A549 (cell line): ENCODE results near the gene UGT1A9. TPM values are rescaled to one million over a fixed set of nuclear protein-coding genes. Genes with fewer than 3 reads are reported as not detected.
"Not testable (repeated sequence)": the region's sequence is repeated elsewhere in the genome, so short reads cannot be mapped to it uniquely, and the experiment has no call there.

Source experiments
- ATAC-seq, 2 experiments: fragments of 200-7000 bp in 1 of 2; fragments of >200 bp in 1 of 2; cut with Nextera tagmentation in 1 of 2; cut with Tn5 transposase in 1 of 2; 3 replicates each; pipeline versions ENCODE4 v1.8.0 to v1.9.1; 2018 to 2020; ENCODE audit warnings: mild to moderate bottlenecking in 1 of 2, moderate library complexity in 1 of 2
- CTCF ChIA-PET: fragments of 300-600 bp; sonication (Branson Sonifier 250); formaldehyde crosslinking; extraction: SDS; loops from one replicate; lab custom pipeline; 2021; ENCODE audit warnings: antibody characterized with exemption, inconsistent platforms; lab: Yijun Ruan, JAX
- POLR2A ChIA-PET: fragments of 350-600 bp; formaldehyde crosslinking; extraction: SDS; loops from one replicate; lab custom pipeline; 2021; ENCODE audit warnings: antibody characterized with exemption, inconsistent platforms; lab: Yijun Ruan, JAX
- DNase-seq, 2 experiments: peaks; one replicate each; pipeline versions ENCODE4 v3.0.0 to v3.0.0-alpha.2; 2011 to 2016; ENCODE audit warnings: low read depth in 1 of 2, low spot score in 1 of 2
- FAIRE-seq: peaks from 2 replicates; lab custom pipeline; 2011; peaks lifted over from hg19 to GRCh38; lab: Jason Lieb, UNC
- H3K27ac ChIP-seq, 2 experiments: fragments of >200 bp; sonication (Bioruptor Twin); formaldehyde crosslinking; 3 replicates each; pipeline ENCODE4 v1.5.1; 2016 to 2017
- H3K4me1 ChIP-seq: fragments of >200 bp; sonication (Bioruptor Twin); formaldehyde crosslinking; 3 replicates; pipeline ENCODE4 v1.6.1; 2016
- H3K4me2 ChIP-seq: fragments of >200 bp; sonication (Bioruptor Twin); formaldehyde crosslinking; 3 replicates; pipeline ENCODE4 v1.6.1; 2016
- H3K4me3 ChIP-seq: fragments of >200 bp; sonication (Bioruptor Twin); formaldehyde crosslinking; 3 replicates; pipeline ENCODE4 v1.5.1; 2016
- H3K9me3 ChIP-seq: fragments of >200 bp; sonication (Bioruptor Twin); formaldehyde crosslinking; 3 replicates; pipeline ENCODE4 v1.6.1; 2016
- BHLHE40 ChIP-seq: IDR thresholded peaks from 2 replicates; pipeline ENCODE4 v1.6.1; 2012; ENCODE audit warnings: low read depth, low read length, inconsistent platforms
- CHD4 ChIP-seq: fragments of 200-600 bp; sonication (generic); IDR thresholded peaks from 2 replicates; pipeline ENCODE4 v1.6.1; 2016; ENCODE audit warnings: antibody characterized with exemption, mild to moderate bottlenecking, borderline replicate concordance
- EHF ChIP-seq: fragments of 250-450 bp; sonication (Bioruptor Pico); IDR thresholded peaks from 2 replicates; pipeline ENCODE4 v1.5.0; 2020; ENCODE audit warnings: mild to moderate bottlenecking
- EHMT2 ChIP-seq: fragments of 200-600 bp; sonication (generic); IDR thresholded peaks from 2 replicates; pipeline ENCODE4 v1.6.1; 2016; ENCODE audit warnings: antibody characterized with exemption, low read depth, mild to moderate bottlenecking, moderate library complexity
- FOSB ChIP-seq: fragments of 250-450 bp; sonication (Bioruptor Pico); IDR thresholded peaks from 2 replicates; pipeline ENCODE4 v1.5.0; 2020; ENCODE audit warnings: mild to moderate bottlenecking, moderate library complexity
- FOXS1 ChIP-seq: fragments of 250-450 bp; sonication (Bioruptor Pico); IDR thresholded peaks from 2 replicates; pipeline ENCODE4 v1.5.0; 2020; ENCODE audit warnings: mild to moderate bottlenecking, moderate library complexity
- GATA3 ChIP-seq: IDR thresholded peaks from 2 replicates; pipeline ENCODE4 v1.6.1; 2012; ENCODE audit warnings: borderline replicate concordance
- HEYL ChIP-seq: fragments of 250-450 bp; sonication (Bioruptor Pico); IDR thresholded peaks from 2 replicates; pipeline ENCODE4 v1.8.0; 2021; ENCODE audit warnings: mild to moderate bottlenecking, moderate library complexity
- HOXA7 ChIP-seq: fragments of 250-450 bp; sonication (Bioruptor Pico); IDR thresholded peaks from 2 replicates; pipeline ENCODE4 v1.5.0; 2020; ENCODE audit warnings: mild to moderate bottlenecking, moderate library complexity
- HOXB5 ChIP-seq: fragments of 250-450 bp; sonication (Bioruptor Pico); IDR thresholded peaks from 2 replicates; pipeline ENCODE4 v1.5.0; 2020; ENCODE audit warnings: mild to moderate bottlenecking, moderate library complexity
- JUNB ChIP-seq: fragments of >200 bp; sonication (Bioruptor Twin); formaldehyde crosslinking; IDR thresholded peaks from 2 replicates; pipeline ENCODE4 v1.6.1; 2016
- MAZ ChIP-seq: fragments of 150-350 bp; IDR thresholded peaks from 2 replicates; pipeline ENCODE4 v1.6.1; 2014; ENCODE audit warnings: antibody characterized with exemption, low read depth, low read length, borderline replicate concordance
- NFE2L2 ChIP-seq: fragments of 150-350 bp; conservative IDR thresholded peaks from 2 replicates; pipeline ENCODE4 v1.6.1; 2014; ENCODE audit warnings: low read length
- NPAS2 ChIP-seq: fragments of 250-450 bp; sonication (Bioruptor Pico); IDR thresholded peaks from 2 replicates; pipeline ENCODE4 v1.8.0; 2022; ENCODE audit warnings: mild to moderate bottlenecking, moderate library complexity, borderline replicate concordance
- NR3C1 ChIP-seq: fragments of >200 bp; sonication (Bioruptor Twin); formaldehyde crosslinking; IDR thresholded peaks from 3 replicates; pipeline ENCODE4 v1.6.1; 2017
- PHF8 ChIP-seq: fragments of 200-600 bp; sonication (generic); IDR thresholded peaks from 2 replicates; pipeline ENCODE4 v1.6.1; 2016; ENCODE audit warnings: low read depth, mild to moderate bottlenecking, antibody characterized with exemption, moderate library complexity, borderline replicate concordance
- POLR2A ChIP-seq: IDR thresholded peaks from 2 replicates; pipeline ENCODE4 v1.6.1; 2012; ENCODE audit warnings: mild to moderate bottlenecking, low read length
- RARB ChIP-seq: fragments of 250-450 bp; sonication (Bioruptor Pico); IDR thresholded peaks from 2 replicates; pipeline ENCODE4 v1.8.0; 2021; ENCODE audit warnings: mild to moderate bottlenecking, moderate library complexity
- ZFP36 ChIP-seq: fragments of 450-650 bp; IDR thresholded peaks from 2 replicates; pipeline ENCODE4 v1.6.1; 2014; ENCODE audit warnings: borderline replicate concordance; ENCODE audit not compliant: partially characterized antibody
- ZNF302 ChIP-seq: fragments of 250-450 bp; sonication (Bioruptor Pico); IDR thresholded peaks from 2 replicates; pipeline ENCODE4 v1.9.0; 2021; ENCODE audit warnings: inconsistent platforms, mild to moderate bottlenecking, moderate library complexity
- ZSCAN20 ChIP-seq: fragments of 250-450 bp; sonication (Bioruptor Pico); IDR thresholded peaks from 2 replicates; pipeline ENCODE4 v1.8.0; 2022; ENCODE audit warnings: mild to moderate bottlenecking, moderate library complexity
- WGBS: methylation state at CpG from one replicate; pipeline ENCODE4 v1.1.6; 2017; ENCODE audit errors: missing lambda C conversion rate; 5-methylcytosine and 5-hydroxymethylcytosine counted together
- polyA plus RNA-seq, 4 experiments: library from polyadenylated mRNA; depleted of rRNA in 3 of 4; stranded (reverse); fragments of >200 nt; fragmentation: RNase III in 1 of 4; extraction: RNeasy Plus Mini Kit Qiagen cat#74134 plus additional on column Dnase treatment in 1 of 4; gene quantifications; 2 replicates in 3 of 4; 3 replicates in 1 of 4; pipeline ENCODE4 v1.2.3, GENCODE V29; 2011 to 2017
- TF ChIP-seq, protein P1 (sequence below): fragments of 150-350 bp; IDR thresholded peaks from 2 replicates; pipeline ENCODE4 v1.6.1; 2014; ENCODE audit warnings: low read depth, mild to moderate bottlenecking, low read length
- TF ChIP-seq, protein P2 (sequence below): fragments of 200-600 bp; sonication (generic); IDR thresholded peaks from 2 replicates; pipeline ENCODE4 v1.6.1; 2016; ENCODE audit warnings: antibody characterized with exemption, mild to moderate bottlenecking, moderate library complexity
- TF ChIP-seq, protein P3 (sequence below): IDR thresholded peaks from 2 replicates; pipeline ENCODE4 v1.6.1; 2012
- TF ChIP-seq, protein P4 (sequence below): fragments of >200 bp; sonication (Bioruptor Twin); formaldehyde crosslinking; IDR thresholded peaks from 2 replicates; pipeline ENCODE4 v1.6.1; 2016
- TF ChIP-seq, protein P5 (sequence below): IDR thresholded peaks from 2 replicates; pipeline ENCODE4 v1.6.1; 2012
- TF ChIP-seq, protein P6 (sequence below): fragments of 450-650 bp; IDR thresholded peaks from 2 replicates; pipeline ENCODE4 v1.6.1; 2014; ENCODE audit warnings: antibody characterized with exemption

UGT1A9 gene
- polyA plus RNA-seq, 2 of the 4 experiments (the other 2 are of a cell fraction): 11.0 to 13.1 TPM

DNA sequence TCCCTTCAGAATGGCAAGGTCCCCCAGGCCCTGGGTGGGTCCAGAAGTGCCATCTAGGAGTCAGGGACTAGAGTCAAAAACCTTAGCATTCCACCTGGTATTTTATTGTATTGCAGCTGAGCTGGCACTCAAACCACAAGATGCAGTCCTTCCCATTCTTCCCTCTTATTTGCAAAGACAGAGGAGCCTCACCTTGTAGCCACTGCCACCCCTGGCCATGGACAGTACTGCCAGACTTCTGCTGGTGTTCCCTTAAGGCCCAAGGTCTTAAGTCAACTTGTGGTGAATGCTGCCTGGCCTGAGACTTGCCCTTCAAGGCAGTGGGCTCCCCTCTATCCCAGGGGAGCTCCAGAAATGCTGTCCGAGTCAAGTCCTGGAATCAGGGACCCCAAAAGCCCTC is 28.6 kb upstream of the UGT1A9 start:
- Histone ChIP-seq H3K4me3 (no peak overlapping the region), H3K4me2 (no peak overlapping the region), H3K27ac (peak overlapping the region in 1 of 2 experiments; percentile 60; a peak in 3 of 6 replicates), H3K9me3 (peaks cover 50% of the 10 kb centered on the region), H3K4me1 (no peaks in the 10 kb centered on the region)
- DNase-seq (peak in 1 of 2 experiments; percentile 64), ATAC-seq (peak in 1 of 2 experiments; percentile 87; a peak in 3 of 6 replicates), FAIRE-seq (no peak)
- TF ChIP-seq, protein P1, sequence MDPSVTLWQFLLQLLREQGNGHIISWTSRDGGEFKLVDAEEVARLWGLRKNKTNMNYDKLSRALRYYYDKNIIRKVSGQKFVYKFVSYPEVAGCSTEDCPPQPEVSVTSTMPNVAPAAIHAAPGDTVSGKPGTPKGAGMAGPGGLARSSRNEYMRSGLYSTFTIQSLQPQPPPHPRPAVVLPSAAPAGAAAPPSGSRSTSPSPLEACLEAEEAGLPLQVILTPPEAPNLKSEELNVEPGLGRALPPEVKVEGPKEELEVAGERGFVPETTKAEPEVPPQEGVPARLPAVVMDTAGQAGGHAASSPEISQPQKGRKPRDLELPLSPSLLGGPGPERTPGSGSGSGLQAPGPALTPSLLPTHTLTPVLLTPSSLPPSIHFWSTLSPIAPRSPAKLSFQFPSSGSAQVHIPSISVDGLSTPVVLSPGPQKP: no peak
- TF ChIP-seq MAZ (no peak), GATA3 (no peak), HOXB5 (no peak), EHMT2 (no peak), CHD4 (no peak), PHF8 (no peak), NFE2L2 (no peak), NPAS2 (no peak), JUNB (no peak), ZNF302 (no peak), FOXS1 (CRISPR knock-in tag) (no peak)
- TF ChIP-seq, protein P2, sequence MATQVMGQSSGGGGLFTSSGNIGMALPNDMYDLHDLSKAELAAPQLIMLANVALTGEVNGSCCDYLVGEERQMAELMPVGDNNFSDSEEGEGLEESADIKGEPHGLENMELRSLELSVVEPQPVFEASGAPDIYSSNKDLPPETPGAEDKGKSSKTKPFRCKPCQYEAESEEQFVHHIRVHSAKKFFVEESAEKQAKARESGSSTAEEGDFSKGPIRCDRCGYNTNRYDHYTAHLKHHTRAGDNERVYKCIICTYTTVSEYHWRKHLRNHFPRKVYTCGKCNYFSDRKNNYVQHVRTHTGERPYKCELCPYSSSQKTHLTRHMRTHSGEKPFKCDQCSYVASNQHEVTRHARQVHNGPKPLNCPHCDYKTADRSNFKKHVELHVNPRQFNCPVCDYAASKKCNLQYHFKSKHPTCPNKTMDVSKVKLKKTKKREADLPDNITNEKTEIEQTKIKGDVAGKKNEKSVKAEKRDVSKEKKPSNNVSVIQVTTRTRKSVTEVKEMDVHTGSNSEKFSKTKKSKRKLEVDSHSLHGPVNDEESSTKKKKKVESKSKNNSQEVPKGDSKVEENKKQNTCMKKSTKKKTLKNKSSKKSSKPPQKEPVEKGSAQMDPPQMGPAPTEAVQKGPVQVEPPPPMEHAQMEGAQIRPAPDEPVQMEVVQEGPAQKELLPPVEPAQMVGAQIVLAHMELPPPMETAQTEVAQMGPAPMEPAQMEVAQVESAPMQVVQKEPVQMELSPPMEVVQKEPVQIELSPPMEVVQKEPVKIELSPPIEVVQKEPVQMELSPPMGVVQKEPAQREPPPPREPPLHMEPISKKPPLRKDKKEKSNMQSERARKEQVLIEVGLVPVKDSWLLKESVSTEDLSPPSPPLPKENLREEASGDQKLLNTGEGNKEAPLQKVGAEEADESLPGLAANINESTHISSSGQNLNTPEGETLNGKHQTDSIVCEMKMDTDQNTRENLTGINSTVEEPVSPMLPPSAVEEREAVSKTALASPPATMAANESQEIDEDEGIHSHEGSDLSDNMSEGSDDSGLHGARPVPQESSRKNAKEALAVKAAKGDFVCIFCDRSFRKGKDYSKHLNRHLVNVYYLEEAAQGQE: no peak
- TF ChIP-seq, protein P3, sequence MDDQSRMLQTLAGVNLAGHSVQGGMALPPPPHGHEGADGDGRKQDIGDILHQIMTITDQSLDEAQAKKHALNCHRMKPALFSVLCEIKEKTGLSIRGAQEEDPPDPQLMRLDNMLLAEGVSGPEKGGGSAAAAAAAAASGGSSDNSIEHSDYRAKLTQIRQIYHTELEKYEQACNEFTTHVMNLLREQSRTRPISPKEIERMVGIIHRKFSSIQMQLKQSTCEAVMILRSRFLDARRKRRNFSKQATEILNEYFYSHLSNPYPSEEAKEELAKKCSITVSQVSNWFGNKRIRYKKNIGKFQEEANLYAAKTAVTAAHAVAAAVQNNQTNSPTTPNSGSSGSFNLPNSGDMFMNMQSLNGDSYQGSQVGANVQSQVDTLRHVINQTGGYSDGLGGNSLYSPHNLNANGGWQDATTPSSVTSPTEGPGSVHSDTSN: no peak
- 67% methylated on average over 1 of the region's 1 CpG for WGBS
- ChIA-PET POLR2A (no interaction called here), CTCF (interaction anchor here (1.1 kb wide), 1 partner anchor 48 kb away, joined by 4 read pairs; no protein-coding TSS in a partner anchor)

DNA sequence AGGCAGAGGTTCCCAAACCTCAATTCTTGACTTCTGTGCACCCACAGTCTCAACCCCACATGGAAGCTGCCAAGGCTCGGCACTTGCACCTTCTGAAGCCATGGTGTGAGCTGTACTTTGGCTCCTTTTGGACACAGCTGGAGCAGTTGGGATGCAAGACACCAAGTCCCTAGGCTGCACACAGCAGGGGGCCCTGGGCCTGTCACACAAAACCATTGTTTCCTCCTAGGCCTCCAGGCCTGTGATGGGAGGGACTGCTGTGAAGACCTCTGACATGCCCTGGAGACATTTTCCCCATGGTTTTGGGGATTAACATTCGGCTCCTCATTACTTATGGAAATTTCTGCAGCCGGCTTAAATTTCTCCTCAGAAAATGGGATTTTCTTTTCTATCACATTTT is 25.7 kb upstream of the UGT1A9 start:
- CTCF ChIA-PET, H3K4me3 ChIP-seq, POLR2A ChIA-PET, H3K4me1 ChIP-seq, ATAC-seq, FAIRE-seq, H3K4me2 ChIP-seq, H3K27ac ChIP-seq: not testable (repeated sequence)
- TF ChIP-seq ZFP36: peak; percentile 98
- WGBS: 80% methylated on average over 3 of the region's 3 CpGs
- peak in 1 of 2 experiments; percentile 31 for DNase-seq
- H3K9me3 ChIP-seq: peaks cover 50% of the 10 kb centered on the region

DNA sequence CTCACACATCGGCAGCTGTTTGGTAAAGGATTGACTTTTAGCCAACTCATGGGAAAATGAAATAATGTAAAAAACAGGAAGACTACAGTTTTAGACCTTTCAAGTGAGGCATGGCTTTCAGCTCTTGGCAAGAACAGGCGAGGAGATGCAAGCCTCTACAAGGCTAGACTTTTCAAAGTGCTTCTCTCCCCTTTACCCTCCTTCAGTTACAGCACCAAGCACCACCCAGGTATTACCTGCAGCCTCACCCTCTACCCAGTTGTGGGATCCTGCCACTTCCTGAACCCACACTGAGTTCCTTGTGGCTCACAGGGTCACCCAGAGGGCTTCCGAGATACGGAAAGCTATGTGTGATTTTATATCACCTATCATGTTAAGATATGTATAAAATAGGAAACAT is 20.7 kb upstream of the UGT1A9 start:
- H3K4me1 ChIP-seq: no peaks in the 10 kb centered on the region
- no peak for FAIRE-seq
- DNase-seq: no peak
- WGBS: 89% methylated on average over 4 of the region's 4 CpGs
- ATAC-seq: no peak
- POLR2A ChIA-PET: no interaction called here
- CTCF ChIA-PET: no interaction called here
- H3K27ac ChIP-seq: peak overlapping the region in 1 of 2 experiments; percentile 59; a peak in 2 of 6 replicates
- H3K9me3 ChIP-seq: peaks cover 14% of the 10 kb centered on the region
- no peak overlapping the region for H3K4me2 ChIP-seq
- no peak overlapping the region for H3K4me3 ChIP-seq
- TF ChIP-seq NR3C1 (no peak), RARB (CRISPR knock-in tag) (no peak), NFE2L2 (no peak), HOXA7 (CRISPR knock-in tag) (no peak), FOSB (CRISPR knock-in tag) (no peak), POLR2A (no peak), EHF (CRISPR knock-in tag) (no peak), ZFP36 (no peak), ZSCAN20 (CRISPR knock-in tag) (no peak), HEYL (no peak), BHLHE40 (no peak)
- TF ChIP-seq, protein P4, sequence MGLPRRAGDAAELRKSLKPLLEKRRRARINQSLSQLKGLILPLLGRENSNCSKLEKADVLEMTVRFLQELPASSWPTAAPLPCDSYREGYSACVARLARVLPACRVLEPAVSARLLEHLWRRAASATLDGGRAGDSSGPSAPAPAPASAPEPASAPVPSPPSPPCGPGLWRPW: no peak
- TF ChIP-seq, protein P5, sequence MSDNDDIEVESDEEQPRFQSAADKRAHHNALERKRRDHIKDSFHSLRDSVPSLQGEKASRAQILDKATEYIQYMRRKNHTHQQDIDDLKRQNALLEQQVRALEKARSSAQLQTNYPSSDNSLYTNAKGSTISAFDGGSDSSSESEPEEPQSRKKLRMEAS: no peak
- TF ChIP-seq, protein P6, sequence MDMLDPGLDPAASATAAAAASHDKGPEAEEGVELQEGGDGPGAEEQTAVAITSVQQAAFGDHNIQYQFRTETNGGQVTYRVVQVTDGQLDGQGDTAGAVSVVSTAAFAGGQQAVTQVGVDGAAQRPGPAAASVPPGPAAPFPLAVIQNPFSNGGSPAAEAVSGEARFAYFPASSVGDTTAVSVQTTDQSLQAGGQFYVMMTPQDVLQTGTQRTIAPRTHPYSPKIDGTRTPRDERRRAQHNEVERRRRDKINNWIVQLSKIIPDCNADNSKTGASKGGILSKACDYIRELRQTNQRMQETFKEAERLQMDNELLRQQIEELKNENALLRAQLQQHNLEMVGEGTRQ: no peak
